Endothelial cell of umbilical vein (primary cell): Measurements from ENCODE around the gene TIFAB. TPM values are rescaled to one million over a fixed set of nuclear protein-coding genes. Genes with fewer than 3 reads are reported as not detected.

ENCODE experiments used
- polyA plus RNA-seq, 4 experiments: library from polyadenylated mRNA; depleted of rRNA in 3 of 4; stranded (reverse) in 3 of 4; unstranded in 1 of 4; fragments of >200 nt; gene quantifications; 2 replicates each; pipeline versions ENCODE4 v1.2.1 to v1.2.3, GENCODE V29; 2011 to 2012; ENCODE audit warnings: missing spikeins in 1 of 4
- small RNA-seq: library from RNA; depleted of rRNA; stranded (forward); fragments of <200 nt; gene quantifications from one replicate; pipeline ENCODE3, GENCODE V24; 2012; ENCODE audit warnings: low replicate concordance, low read depth; ENCODE audit not compliant: insufficient read depth, insufficient read length
- total RNA-seq: library from RNA; stranded (reverse); gene quantifications from 2 replicates; pipeline ENCODE4 v1.2.3, GENCODE V29; 2021

TIFAB gene
- total and polyA plus RNA-seq, 2 donors (not counting 3 experiments of a cell fraction or from before 2014, with no cell fraction given): not detected

Small RNA genes lying within 50 kb of the gene (small RNA-seq; reads per million reads assigned to genes)
- not detected for gene DCANP1

Other genes with a start within 250 kb of the TIFAB start
- gene MACROH2A1, start 53.1 kb downstream of the TIFAB start, total RNA-seq: 142 and 147 TPM in 2 replicates
- gene MACROH2A1, start 53.1 kb downstream of the TIFAB start, polyA plus RNA-seq: 74.1 and 89.3 TPM in 2 replicates
- gene DCANP1, start 5.0 kb downstream of the TIFAB start, total RNA-seq: not detected in 2 replicates
- gene DCANP1, start 5.0 kb downstream of the TIFAB start, polyA plus RNA-seq: not detected in 2 replicates
- gene NEUROG1, start 83.6 kb upstream of the TIFAB start, total RNA-seq: not detected in 2 replicates
- gene NEUROG1, start 83.6 kb upstream of the TIFAB start, polyA plus RNA-seq: not detected in 2 replicates
- not detected in 2 replicates for gene CXCL14, start 126.6 kb upstream of the TIFAB start, total RNA-seq
- gene CXCL14, start 126.6 kb upstream of the TIFAB start, polyA plus RNA-seq: not detected in 2 replicates